Lower lobe of right lung (tissue), 2 donors: ENCODE data around the gene MYO5B. TPM values are rescaled to one million over a fixed set of nuclear protein-coding genes. Genes with fewer than 3 reads are reported as not detected.

Experiments used
- ATAC-seq, 2 donors: fragments of 200-7000 bp; cut with Tn5 transposase; one replicate each; pipeline ENCODE4 v1.9.1; 2020 to 2022; ENCODE audit warnings: mild to moderate bottlenecking in 2 of 2, moderate library complexity in 2 of 2
- DNase-seq: peaks from one replicate; pipeline ENCODE4 v3.0.0-alpha.2; 2020
- H3K27ac ChIP-seq: fragments of 200-600 bp; one replicate; pipeline ENCODE4 v1.8.0; 2022
- H3K27me3 ChIP-seq: fragments of 200-600 bp; one replicate; pipeline ENCODE4 v1.8.0; 2022; ENCODE audit warnings: low read depth
- H3K36me3 ChIP-seq: fragments of 200-600 bp; one replicate; pipeline ENCODE4 v1.8.0; 2022; ENCODE audit warnings: mild to moderate bottlenecking
- H3K4me1 ChIP-seq: fragments of 200-600 bp; one replicate; pipeline ENCODE4 v1.8.0; 2022
- H3K4me3 ChIP-seq: fragments of 200-600 bp; one replicate; pipeline ENCODE4 v1.8.0; 2022; ENCODE audit warnings: mild to moderate bottlenecking
- H3K9me3 ChIP-seq: fragments of 200-600 bp; one replicate; pipeline ENCODE4 v1.8.0; 2022
- intact Hi-C: fragments of 100-400 bp; cut with DNase I; formaldehyde crosslinking; loops from one replicate; pipeline ENCODE4 v1.11.0; 2022
- total RNA-seq: library from RNA; stranded (reverse); fragmentation: NEBNext Ultra II Directional; extraction: Animal tissue kit (Norgen Biotek cat#: 25700); gene quantifications from one replicate; pipeline ENCODE4 v1.2.1, GENCODE V29; 2021
- TF ChIP-seq, protein P1 (sequence below): fragments of 200-600 bp; IDR thresholded peaks from one replicate; pipeline ENCODE4 v1.8.0; 2022; ENCODE audit warnings: antibody characterized with exemption, mild to moderate bottlenecking
- donor health status: DM: no; HTN: yes; CAD: no; lungs with severe emphysema.

Gene MYO5B
- total RNA-seq, 1 donor from 2014 or later: 23.3 TPM

DNA sequence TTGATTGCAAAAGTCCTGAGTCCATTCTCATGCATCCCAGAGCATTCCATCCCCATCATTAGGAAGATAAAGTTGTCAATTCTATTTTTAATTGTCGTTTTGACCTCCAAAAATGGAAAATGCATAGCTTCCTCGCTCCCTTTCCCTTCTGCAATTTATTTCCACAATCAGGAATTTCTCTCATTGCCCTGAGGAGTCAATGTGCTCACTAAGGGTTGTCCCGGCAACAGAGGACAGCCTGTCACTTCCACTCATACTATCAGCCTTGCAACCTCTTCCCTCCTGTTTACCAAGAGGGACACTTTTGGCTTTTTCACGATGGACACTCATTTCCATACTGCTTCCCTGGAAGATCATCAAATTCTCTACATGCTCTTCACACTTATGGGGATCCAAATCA lies 164.8 kb downstream of the MYO5B start:
- Histone ChIP-seq H3K4me3 (no peak overlapping the region), H3K27ac (no peak overlapping the region), H3K4me1 (no peaks in the 10 kb centered on the region), H3K27me3 (no peaks in the 10 kb centered on the region), H3K9me3 (no peaks in the 10 kb centered on the region), H3K36me3 (no peaks in the 10 kb centered on the region)
- DNase-seq (no peak), ATAC-seq (no peak)
- TF ChIP-seq, protein P1, sequence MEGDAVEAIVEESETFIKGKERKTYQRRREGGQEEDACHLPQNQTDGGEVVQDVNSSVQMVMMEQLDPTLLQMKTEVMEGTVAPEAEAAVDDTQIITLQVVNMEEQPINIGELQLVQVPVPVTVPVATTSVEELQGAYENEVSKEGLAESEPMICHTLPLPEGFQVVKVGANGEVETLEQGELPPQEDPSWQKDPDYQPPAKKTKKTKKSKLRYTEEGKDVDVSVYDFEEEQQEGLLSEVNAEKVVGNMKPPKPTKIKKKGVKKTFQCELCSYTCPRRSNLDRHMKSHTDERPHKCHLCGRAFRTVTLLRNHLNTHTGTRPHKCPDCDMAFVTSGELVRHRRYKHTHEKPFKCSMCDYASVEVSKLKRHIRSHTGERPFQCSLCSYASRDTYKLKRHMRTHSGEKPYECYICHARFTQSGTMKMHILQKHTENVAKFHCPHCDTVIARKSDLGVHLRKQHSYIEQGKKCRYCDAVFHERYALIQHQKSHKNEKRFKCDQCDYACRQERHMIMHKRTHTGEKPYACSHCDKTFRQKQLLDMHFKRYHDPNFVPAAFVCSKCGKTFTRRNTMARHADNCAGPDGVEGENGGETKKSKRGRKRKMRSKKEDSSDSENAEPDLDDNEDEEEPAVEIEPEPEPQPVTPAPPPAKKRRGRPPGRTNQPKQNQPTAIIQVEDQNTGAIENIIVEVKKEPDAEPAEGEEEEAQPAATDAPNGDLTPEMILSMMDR: no peak
- intact Hi-C loops: no loop called here

GRCh38 chr18:50027996-50028395 lies 167.0 kb downstream of the MYO5B start:
- no peaks in the 10 kb centered on the region for H3K27me3 ChIP-seq
- H3K4me1 ChIP-seq: no peaks in the 10 kb centered on the region
- no peaks in the 10 kb centered on the region for H3K36me3 ChIP-seq
- TF ChIP-seq, protein P1: no peak
- DNase-seq: no peak
- H3K9me3 ChIP-seq: no peaks in the 10 kb centered on the region
- intact Hi-C loops: no loop called here
- no peak overlapping the region for H3K4me3 ChIP-seq
- no peak overlapping the region for H3K27ac ChIP-seq
- ATAC-seq: no peak

DNA sequence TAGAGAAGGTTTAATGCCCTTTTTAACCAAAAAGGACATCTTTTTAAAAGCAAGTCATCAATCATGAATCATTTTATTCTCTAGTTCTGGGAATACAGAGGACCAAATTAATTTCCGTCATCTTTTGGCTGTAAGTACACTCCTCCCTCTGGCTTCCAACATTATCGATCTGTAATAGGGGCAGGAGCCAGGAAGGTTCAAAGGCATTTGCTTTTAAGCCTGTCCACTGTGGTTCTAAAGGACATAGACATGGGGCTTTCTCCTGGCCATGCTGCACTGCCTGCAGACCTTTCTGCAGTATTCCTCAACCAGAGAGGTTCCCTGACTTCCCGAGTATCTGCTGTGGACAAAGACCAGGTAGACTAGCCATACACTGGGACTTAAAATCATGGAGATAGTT lies 170.5 kb downstream of the MYO5B start:
- Histone ChIP-seq H3K36me3 (no peaks in the 10 kb centered on the region), H3K27ac (no peak overlapping the region), H3K9me3 (no peaks in the 10 kb centered on the region), H3K4me1 (no peaks in the 10 kb centered on the region), H3K4me3 (no peak overlapping the region), H3K27me3 (no peaks in the 10 kb centered on the region)
- ATAC-seq (no peak), DNase-seq (no peak)
- intact Hi-C loops: no loop called here
- TF ChIP-seq, protein P1: no peak

GRCh38 chr18:50022985-50023384 lies 172.0 kb downstream of the MYO5B start:
- TF ChIP-seq, protein P1: no peak
- Histone ChIP-seq H3K27me3 (no peaks in the 10 kb centered on the region), H3K4me3 (no peak overlapping the region), H3K4me1 (no peaks in the 10 kb centered on the region), H3K9me3 (no peaks in the 10 kb centered on the region), H3K27ac (no peak overlapping the region), H3K36me3 (no peaks in the 10 kb centered on the region)
- intact Hi-C loops: no loop called here
- ATAC-seq: no peak
- DNase-seq: no peak

GRCh38 chr18:50014606-50015005 lies 180.3 kb downstream of the MYO5B start:
- H3K4me3 ChIP-seq: no peak overlapping the region
- ATAC-seq (no peak), DNase-seq (no peak)
- no peaks in the 10 kb centered on the region for H3K36me3 ChIP-seq
- TF ChIP-seq, protein P1: no peak
- intact Hi-C loops: no loop called here
- H3K27ac ChIP-seq: no peak overlapping the region
- H3K9me3 ChIP-seq: no peaks in the 10 kb centered on the region
- no peaks in the 10 kb centered on the region for H3K27me3 ChIP-seq
- peaks cover 9% of the 10 kb centered on the region for H3K4me1 ChIP-seq
